H4 (cell line): ENCODE measurements around the gene TMEM238. TPM values are rescaled to one million over a fixed set of nuclear protein-coding genes. Genes with fewer than 3 reads are reported as not detected.
A peak's percentile ranks its signal among the peaks of the same experiment; 100 is the strongest.
"Not testable (repeated sequence)": the region's sequence is repeated elsewhere in the genome, so short reads cannot be mapped to it uniquely, and the experiment has no call there.

ENCODE experiments used
- DNase-seq: peaks from one replicate; pipeline ENCODE4 v3.0.0-alpha.2; 2015; ENCODE audit warnings: low spot score
- total RNA-seq: library from RNA; depleted of rRNA; stranded (reverse); fragments of >200 nt; shearing (Covaris generic); gene quantifications from 2 replicates; pipeline ENCODE4 v1.2.3, GENCODE V29; 2014; rRNA removed

The TMEM238 gene
- total RNA-seq, 1 experiment from 2014 or later: not detected

- DNase-seq: no peak
Measured at GRCh38 chr19:55339889-55340783, 44.0 kb downstream of the TMEM238 start.

DNA sequence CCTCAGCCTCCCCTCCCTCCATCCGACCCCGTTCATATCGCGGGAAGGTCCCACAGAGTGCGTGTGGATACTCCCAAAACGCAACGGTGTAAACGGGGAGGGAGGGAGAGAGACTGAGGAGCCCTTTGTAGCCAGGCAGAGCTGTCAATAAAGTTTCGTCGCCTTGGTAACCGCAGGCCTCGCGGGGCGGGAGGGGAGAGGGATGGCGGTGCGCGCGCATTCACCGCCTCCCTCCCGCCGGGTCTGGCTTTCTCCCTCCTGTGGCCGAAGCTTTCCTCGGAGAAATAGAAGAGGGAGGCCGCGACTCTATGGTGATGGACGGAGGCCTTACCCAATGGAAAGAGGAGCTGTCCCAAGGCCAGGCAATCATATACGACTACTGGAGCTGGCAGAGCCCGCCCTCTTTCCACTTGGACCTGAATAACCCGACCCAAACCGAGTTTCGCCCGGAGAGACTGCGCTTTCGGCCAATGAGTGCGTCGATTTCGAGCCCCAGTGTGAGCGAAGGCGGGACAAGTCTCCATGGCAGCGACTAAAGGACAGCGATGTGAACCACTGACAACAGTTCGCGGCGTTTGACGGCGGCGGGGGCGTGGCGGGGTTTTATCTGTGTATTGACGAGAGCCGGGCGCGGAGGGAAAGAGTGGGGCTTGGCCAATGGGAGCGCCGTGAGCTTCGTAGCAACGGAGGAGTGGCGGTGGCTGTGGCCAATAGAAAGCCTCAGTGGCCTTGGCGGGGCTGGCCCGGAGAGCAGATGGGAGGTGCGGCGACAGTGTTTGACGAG is 44.8 kb downstream of the TMEM238 start, which contains the start of gene KMT5C:
Gene KMT5C, plus strand, starts transcription at position 772 of the 784 bp plus-strand sequence. CDS start 2,061 bp downstream, outside the sequence.
- DNase-seq: peak; percentile 100

DNA sequence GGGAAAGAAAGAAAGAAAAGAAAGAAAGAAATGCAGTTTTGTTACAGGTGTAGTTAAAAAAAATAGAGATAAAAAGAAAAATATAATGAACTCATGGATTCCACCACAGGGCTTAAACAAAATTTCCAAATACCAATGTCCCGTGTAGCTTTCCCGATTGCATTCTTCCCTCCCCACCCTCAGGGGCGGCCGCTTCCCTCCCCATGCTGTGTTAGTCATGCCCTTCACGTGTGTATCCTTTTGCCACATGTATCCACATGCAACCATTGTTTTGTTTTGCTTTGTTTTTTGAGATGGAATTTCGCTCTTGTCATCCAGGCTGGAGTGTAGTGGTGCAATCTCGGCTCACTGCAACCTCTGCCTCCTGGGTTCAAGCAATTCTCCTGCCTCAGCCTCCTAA is 48.0 kb downstream of the TMEM238 start:
- DNase-seq: no peak

GRCh38 chr19:55333870-55334269 is 50.2 kb downstream of the TMEM238 start:
- DNase-seq: no peak

DNA sequence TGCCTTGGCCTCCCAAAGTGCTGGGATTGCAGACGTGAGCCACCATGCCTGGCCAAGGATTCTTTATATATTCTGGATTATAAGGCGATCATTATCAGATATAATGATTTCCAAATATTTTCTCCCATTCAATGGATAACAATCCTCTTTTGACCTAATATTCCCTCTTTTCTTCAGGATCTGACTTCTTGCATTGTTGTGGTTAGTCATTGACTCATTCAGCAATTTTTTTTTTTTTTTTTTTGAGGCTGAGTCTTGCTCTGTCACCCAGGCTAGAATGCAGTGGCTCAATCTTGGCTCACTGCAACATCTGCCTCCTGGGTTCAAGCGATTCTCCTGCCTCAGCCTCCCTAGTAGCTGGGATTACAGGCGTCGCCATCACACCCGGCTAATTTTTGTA is 54.3 kb downstream of the TMEM238 start:
- DNase-seq: not testable (repeated sequence)

Other genes with a start within 250 kb of the TMEM238 start
- gene TNNT1, start 235.1 kb downstream of the TMEM238 start, total RNA-seq: 300 and 334 TPM in 2 replicates
- gene TNNI3, start 226.6 kb downstream of the TMEM238 start, total RNA-seq: not detected in 2 replicates
- gene DNAAF3, start 217.7 kb downstream of the TMEM238 start, total RNA-seq: 7.0 and 10.1 TPM in 2 replicates
- 0.62 TPM in 1 of 2 replicates, not detected in the other for gene SYT5, start 204.0 kb downstream of the TMEM238 start, total RNA-seq
- 3.8 and 5.5 TPM in 2 replicates for gene PTPRH, start 174.8 kb downstream of the TMEM238 start, total RNA-seq
- 0.81 TPM in 1 of 2 replicates, not detected in the other for gene TMEM86B, start 155.5 kb downstream of the TMEM238 start, total RNA-seq
- 29.7 and 31.8 TPM in 2 replicates for gene PPP6R1, start 125.3 kb downstream of the TMEM238 start, total RNA-seq
- gene HSPBP1, start 104.2 kb downstream of the TMEM238 start, total RNA-seq: 57.7 and 65.2 TPM in 2 replicates
- gene BRSK1, start 100.3 kb downstream of the TMEM238 start, total RNA-seq: 4.6 and 13.1 TPM in 2 replicates
- not detected in 2 replicates for gene TMEM150B, start 59.0 kb downstream of the TMEM238 start, total RNA-seq
- 5.4 and 7.9 TPM in 2 replicates for gene KMT5C, start 44.4 kb downstream of the TMEM238 start, total RNA-seq
- gene COX6B2, start 29.6 kb downstream of the TMEM238 start, total RNA-seq: 0.95 TPM in 1 of 2 replicates, not detected in the other
- not detected in 2 replicates for gene GARIN5B, start 21.0 kb downstream of the TMEM238 start, total RNA-seq
- gene IL11, start 13.8 kb downstream of the TMEM238 start, total RNA-seq: 1.4 and 1.8 TPM in 2 replicates
- gene TMEM190, start 7.5 kb downstream of the TMEM238 start, total RNA-seq: not detected in 2 replicates
- gene RPL28, start 1.6 kb upstream of the TMEM238 start, total RNA-seq: 1,100 and 1,282 TPM in 2 replicates
- 284 and 324 TPM in 2 replicates for gene UBE2S, start 23.5 kb upstream of the TMEM238 start, total RNA-seq
- gene SHISA7, start 59.0 kb upstream of the TMEM238 start, total RNA-seq: not detected in 2 replicates
- gene ISOC2, start 77.3 kb upstream of the TMEM238 start, total RNA-seq: 187 and 279 TPM in 2 replicates
- gene C19orf85, start 80.5 kb upstream of the TMEM238 start, total RNA-seq: not detected in 2 replicates
- 1.4 and 3.9 TPM in 2 replicates for gene ZNF628, start 92.3 kb upstream of the TMEM238 start, total RNA-seq
- 28.0 and 28.9 TPM in 2 replicates for gene NAT14, start 100.9 kb upstream of the TMEM238 start, total RNA-seq
- gene SSC5D, start 104.1 kb upstream of the TMEM238 start, total RNA-seq: 0.23 and 0.29 TPM in 2 replicates
- gene SBK2, start 152.8 kb upstream of the TMEM238 start, total RNA-seq: not detected in 2 replicates
- not detected in 2 replicates for gene SBK3, start 161.3 kb upstream of the TMEM238 start, total RNA-seq
- gene ZNF579, start 196.6 kb upstream of the TMEM238 start, total RNA-seq: 2.5 and 4.6 TPM in 2 replicates
- 5.1 and 7.8 TPM in 2 replicates for gene FIZ1, start 215.2 kb upstream of the TMEM238 start, total RNA-seq
- gene ZNF524, start 216.0 kb upstream of the TMEM238 start, total RNA-seq: 16.7 and 21.9 TPM in 2 replicates
- 1.0 TPM in 2 replicates for gene ZNF865, start 221.4 kb upstream of the TMEM238 start, total RNA-seq
- 5.2 and 7.2 TPM in 2 replicates for gene ZNF784, start 240.3 kb upstream of the TMEM238 start, total RNA-seq